Inferior parietal cortex (tissue), 1 donor: Measurements from ENCODE around the gene DAGLB.
"Not testable (repeated sequence)": the region's sequence is repeated elsewhere in the genome, so short reads cannot be mapped to it uniquely, and the experiment has no call there.

Experiments used
- DNase-seq: peaks from one replicate; pipeline ENCODE4 v3.0.0-alpha.2; 2016; ENCODE audit errors: extremely low spot score

Gene DAGLB, protein sequence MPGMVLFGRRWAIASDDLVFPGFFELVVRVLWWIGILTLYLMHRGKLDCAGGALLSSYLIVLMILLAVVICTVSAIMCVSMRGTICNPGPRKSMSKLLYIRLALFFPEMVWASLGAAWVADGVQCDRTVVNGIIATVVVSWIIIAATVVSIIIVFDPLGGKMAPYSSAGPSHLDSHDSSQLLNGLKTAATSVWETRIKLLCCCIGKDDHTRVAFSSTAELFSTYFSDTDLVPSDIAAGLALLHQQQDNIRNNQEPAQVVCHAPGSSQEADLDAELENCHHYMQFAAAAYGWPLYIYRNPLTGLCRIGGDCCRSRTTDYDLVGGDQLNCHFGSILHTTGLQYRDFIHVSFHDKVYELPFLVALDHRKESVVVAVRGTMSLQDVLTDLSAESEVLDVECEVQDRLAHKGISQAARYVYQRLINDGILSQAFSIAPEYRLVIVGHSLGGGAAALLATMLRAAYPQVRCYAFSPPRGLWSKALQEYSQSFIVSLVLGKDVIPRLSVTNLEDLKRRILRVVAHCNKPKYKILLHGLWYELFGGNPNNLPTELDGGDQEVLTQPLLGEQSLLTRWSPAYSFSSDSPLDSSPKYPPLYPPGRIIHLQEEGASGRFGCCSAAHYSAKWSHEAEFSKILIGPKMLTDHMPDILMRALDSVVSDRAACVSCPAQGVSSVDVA

DNA sequence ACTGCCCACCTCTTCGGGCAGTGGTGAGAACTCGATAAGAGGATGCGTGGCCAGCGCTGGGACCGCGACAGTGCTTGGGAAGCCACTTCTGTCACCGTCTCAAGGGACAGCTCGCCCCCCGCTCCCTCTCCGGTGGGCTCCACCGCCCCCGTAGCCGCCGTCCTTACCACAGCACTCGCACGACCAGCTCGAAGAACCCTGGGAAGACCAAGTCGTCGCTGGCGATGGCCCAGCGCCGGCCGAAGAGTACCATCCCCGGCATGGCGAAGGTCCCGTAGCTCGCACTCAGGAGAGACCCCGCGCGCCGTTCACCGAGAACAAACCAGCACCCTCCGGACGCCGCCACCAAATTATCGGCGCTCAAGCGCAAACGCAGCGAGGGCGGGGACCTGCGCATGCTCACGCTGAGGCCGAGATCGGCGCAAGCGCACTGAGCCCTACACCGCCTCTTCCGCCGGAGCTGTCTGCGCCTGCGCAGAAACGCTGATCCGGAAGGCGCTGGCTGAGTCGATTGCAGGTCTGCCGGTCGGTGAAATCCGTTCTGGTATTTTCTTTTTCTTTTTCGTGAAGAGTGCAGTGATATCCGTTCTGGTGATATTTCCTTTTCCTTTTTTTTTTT lies at the start of gene DAGLB:
DAGLB (minus strand) TSS at position 374 of the 619 bp plus-strand sequence; CDS start at position 262, 112 bp downstream.
- peak; percentile 93 for DNase-seq

DNA sequence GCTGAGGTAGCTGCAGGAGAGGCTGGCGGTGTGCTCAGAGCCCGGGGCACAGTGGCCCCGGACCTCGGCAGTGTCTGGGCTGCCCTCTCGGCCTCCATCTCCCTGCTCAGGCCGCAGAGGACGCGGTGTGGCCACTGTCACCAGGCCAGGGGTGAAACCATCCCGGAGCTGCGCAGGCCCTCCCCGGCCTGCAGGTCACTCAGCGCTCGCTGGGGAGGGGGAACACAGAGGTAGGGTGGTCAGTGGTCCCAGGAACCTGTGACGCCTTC lies 49.8 kb upstream of the DAGLB start:
- no peak for DNase-seq

DNA sequence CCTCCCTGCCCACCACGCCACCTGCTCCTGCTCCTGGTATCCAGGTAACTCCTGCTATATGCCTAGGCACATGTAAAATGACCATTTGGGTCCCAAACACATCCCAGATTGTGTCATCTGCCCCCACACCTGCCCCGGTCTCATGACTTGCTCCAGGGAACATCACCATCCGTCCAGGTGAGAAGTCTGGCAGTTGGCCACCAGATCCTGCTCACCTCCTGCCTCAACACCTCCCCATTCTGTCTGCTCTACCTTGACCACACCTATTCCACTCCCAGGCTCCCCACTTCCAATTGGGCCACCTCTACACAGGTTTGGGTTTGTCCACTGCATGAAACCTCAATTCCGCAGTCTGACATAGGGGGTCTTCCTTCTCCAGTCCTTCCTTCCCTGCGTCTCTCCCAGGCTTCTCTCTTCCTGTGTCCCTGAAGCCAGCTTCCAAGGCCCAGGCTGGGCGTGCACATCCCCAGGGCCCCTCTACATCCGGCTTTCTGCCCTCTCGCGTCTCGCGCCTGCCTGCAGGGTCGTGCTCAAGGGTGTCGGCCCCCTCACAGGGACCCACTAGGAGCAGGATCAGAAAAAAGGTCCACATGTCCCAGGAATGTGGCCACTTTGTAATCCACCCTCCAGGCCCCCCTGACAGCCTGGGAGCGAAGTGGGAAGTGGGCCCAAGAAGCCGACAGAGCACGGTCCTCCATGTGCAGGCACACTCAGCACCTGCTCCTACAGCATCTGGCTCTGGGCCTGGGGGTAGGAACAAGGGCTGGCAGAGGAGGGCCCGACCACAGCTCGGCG lies 49.3 kb upstream of the DAGLB start:
- DNase-seq: no peak

DNA sequence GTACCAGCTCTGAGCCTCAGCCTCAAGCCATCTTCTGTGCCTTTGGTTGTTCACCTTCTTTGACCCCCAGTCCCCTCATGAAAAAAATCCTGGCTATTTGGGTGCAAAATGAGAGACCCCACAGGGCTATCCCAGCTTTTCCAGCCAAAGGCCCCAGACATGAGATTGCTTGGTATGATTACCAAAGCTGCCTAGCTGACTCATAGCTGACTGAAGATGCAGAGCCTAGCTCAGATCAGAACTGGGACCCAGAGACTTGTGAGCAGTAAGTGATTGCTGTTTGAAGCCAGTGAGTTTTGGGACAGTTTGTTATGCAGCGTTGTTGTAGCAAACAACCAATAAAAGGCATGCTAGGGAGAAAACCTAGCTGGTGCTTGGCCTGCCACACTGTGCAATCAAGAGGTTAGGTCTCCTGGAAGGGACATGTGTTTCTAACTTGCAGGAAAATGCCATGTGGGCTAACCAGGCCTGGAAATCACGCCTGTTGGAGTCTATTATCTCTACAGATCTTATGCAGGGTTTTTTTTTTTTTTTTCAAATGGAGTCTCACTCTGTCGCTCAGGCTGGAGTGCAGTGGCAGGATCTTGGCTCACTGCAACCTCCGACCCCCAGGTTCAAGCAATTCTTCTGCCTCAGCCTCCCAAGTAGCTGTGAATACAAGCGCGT lies 48.0 kb upstream of the DAGLB start:
- no peak for DNase-seq

DNA sequence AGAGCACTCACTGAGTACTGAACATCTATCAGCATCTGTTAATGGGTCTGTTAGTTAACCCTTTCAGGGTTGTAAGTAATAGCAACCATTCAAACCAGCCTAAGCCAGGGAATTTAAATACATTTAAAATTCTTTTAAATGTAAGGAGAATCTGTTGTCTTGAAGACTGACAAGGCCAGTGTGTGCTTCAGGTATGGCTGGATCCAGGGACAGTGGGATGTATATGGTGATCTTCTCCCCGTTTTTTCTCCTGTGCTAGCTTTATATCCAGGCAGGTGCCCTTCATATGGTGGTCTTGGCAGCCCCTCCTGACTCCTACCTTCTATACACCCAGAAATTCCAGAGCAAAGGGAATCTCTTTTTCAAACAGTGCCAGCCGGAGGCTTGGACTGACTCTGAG lies 46.6 kb upstream of the DAGLB start:
- no peak for DNase-seq

DNA sequence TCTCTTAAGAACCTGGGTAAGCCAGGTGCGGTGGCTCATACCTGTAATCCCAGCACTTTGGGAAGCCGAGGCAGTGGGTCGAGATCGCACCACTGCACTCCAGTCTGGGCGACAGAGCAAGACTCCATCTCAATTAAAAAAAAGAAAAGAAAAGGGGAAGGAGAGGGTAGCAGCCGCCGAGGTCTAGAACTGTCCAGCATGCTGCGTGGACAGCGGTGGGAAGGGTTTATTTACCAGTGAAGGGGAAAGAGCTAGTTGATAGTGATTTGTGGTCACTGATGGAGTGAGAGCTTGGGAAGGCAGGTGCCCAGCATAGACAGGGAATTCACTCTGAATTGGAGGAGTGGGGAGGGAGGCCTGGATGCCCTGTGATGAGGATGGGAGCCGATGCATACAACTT lies 43.4 kb upstream of the DAGLB start:
- no peak for DNase-seq

DNA sequence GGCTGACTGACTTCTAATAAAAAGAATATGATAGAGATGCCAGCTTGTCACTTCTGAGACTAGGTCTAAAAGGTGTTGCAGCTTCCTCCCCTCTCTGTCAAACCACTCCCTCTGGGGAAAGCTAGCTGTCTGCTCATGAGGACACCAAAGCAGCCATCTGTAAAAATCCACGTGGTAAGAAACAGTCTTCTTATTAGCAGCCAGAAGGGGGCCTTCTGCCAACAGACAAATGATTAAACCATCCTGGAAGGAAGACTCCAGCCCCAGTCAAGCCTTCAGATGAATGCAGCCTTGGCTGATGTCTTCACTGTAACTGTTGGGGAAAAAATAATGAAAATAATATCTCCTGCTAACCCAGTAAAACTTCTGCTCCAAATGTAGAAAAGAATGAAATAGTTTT lies 41.9 kb upstream of the DAGLB start:
- no peak for DNase-seq

DNA sequence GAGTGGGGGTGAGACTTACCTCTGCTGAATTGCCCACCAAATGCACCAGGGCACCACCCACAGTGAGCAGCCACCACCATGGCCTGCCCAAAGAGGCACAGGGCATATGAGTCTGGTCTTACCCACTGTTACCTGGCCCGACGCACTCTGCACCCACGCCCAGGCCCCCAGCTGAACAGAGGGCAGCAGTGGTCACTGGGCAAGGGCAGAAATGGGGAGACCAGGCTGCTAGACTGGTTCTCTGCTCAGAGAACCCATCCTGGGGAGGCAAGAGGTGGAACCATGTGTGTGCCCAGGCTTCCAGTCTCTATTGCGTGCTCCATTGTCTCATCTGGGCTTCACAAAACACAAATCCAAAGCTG lies 39.4 kb upstream of the DAGLB start:
- DNase-seq: no peak

DNA sequence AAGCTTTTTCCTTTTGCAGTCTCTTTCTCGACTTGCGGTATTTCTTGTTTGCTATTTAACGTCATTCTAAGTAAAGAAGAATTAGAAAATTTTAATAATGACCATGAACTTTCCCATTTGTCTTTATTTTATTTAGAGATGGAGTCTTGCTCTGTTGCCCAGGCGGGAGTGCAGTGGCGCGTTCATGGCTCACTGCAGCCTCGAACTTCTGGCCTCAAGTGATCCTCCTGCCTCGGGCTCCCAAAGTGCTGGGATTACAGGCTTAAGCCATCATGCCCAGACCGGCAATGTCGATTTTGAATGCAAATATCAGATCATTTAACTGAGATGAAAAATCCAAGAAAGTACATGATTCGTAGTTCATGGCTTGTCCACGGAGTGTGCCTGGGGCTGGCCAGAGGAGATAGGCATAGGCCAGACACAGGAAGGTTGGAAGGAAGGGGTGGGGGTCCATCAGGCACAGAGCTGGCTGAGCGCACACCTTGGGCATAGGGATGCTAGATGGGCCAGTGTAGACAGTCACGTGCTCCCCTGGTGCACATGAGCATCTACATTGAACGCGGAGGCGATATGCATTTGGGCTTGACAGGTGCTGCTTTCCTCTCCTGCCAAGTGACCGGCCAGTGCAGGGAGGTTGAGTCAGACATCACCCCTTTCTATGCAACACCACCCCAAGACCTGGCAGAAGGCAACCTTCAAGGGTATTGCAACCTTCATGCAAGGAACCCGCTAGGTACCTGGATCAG lies 38.9 kb upstream of the DAGLB start:
- no peak for DNase-seq

DNA sequence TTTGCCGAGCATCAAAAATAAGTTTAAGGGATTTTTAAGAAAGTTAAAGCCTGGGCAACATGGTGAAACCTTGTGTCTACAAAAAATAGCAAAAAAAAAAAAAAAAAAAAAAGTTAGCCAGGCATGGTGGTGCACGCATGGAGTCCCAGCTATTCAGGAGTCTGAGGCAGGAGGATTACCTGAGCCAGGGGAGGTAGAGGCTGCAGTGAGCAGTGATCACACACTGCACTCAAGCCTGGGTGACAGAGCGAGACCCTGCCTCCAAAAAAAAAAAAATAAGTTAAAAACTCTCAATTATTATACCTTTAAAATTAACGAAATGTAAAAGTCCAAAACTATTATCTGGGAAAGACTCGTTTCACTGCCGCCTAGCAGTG lies 35.0 kb upstream of the DAGLB start:
- no peak for DNase-seq

DNA sequence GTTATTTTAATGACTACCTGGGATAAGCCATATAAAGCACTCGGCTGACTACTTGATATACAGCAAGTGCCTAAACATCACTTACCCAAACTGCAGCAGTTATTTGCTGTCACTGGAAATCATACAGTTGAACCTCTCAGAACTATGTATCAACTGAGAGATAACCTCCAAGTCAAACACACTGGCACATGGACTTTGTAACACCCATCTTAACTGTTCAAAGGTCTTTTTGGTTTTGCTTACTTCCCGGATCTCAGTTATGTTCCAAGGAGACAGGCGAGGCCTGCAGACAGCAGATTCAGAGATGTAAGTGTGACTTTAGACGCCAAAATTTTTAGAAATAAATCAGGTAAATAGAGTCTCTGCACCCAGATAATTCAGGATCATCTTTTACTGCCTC lies 34.6 kb upstream of the DAGLB start:
- DNase-seq: no peak

DNA sequence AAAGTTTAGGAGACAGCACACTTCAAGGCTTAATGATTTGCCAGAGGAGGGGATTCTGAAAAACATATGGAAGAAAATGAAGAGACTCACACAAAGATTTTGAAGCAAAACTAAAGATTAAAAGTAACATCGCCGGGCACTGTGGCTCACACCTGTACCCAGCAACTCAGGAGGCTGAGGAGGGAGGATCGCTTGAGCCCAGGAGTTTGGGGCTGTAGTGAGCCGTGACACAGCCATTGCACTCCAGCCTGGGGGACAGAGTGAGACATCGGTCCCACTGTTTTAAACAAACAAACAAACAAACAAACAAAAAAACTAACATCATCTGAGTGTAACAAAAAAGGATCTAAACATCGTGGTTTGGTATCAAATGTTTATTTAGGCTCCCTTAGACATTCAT lies 33.7 kb upstream of the DAGLB start:
- no peak for DNase-seq

DNA sequence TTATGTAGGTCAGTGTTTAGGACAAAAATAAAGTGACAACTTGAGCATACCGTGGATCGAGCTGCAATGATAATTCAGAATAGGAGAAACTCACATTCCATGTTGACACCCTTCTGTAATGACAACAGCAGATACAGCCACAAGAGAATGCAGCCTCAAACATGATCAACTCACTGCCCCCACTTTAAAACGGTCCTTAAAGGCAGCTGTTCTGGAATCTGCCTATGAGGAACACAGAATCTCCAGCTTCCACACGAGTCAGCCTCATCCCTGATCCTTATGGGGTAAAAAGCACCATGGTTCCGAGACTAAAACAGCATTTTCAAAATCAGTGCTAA lies 32.5 kb upstream of the DAGLB start:
- no peak for DNase-seq

DNA sequence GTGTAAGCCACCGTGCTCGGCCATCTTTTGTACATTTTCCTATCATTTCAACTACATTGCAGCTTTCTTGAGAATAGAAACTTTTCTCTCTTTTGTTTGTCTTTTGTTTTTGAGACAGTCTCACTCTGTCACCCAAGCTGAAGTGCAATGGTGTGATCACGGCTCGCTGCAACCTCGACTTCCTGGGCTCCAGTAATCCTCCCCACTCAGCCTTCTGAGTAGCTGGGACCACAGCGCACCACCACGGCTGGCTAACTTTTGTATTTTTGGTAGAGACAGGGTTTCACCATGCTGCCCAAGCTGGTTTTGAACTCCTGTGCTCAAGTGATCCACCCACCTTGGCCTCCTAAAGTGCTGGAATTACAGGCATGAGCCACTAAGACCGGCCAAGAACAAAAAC lies 31.3 kb upstream of the DAGLB start:
- no peak for DNase-seq

DNA sequence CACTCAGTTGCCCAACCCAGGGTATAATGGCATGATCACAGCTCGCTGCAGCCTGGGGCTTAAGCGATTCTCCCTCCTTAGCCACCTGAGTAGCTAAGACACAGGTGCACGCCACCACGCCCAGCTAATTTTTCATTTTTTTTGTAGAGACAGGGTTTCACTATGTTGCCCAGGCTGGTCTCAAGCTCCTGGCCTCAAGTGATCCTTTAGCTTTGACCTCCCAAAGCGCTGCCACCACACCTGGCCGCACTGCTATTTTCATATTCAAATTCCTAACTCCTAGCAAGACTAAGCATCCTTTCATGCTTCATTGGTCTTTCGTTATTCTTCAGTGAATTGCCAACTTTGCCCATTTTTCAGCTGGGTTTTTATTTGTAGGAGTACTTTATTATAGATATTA lies 30.4 kb upstream of the DAGLB start:
- no peak for DNase-seq

DNA sequence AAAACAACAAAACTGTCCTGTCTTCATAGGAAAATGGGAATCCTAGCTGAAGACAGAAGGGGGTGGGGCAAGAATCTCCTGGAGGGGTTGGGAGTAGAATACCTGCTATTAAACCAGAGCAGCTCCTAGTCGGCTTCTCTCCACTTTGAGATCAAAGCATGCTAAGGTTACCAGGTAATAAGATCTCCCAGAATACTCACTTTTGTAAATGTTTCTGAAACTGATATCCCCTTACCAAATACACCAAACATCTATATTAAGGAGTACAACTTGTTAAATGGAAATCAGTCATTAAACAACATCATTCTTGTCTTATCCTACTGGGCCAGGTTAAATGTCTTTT lies 29.5 kb upstream of the DAGLB start:
- DNase-seq: no peak

DNA sequence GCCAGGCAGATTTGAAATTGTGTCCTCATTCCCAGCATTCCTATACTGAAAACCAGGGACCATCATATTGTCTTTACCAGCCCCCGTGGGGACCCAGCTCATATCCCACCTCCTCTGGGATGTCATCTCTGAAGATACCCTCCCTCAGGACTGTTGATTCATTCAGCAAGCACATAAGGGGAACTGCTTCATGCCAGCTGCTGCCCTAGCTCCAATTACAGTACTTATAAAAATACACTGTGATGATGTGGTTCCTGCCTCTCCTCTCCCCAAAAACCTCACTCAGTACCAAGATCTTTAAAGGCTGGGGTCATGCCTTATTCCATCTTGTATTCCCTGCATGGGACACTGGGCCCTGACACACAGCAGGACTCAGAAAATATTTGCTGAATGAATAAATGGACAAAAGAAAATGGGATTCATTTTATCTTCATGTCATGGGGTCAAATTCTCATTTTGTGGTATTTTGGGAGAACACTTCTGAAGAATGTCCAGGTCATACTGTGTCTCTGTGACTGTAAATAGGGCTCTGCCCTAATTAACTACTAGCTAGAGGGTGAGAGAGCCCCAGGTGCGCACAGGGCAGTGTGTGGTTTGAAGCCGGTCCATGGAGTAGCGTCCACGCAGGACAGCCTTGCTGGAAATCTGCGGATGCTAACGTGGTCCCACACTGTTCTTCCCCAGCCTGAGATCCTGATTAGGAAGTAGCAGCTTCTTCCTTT lies 29.0 kb upstream of the DAGLB start:
- DNase-seq: no peak

DNA sequence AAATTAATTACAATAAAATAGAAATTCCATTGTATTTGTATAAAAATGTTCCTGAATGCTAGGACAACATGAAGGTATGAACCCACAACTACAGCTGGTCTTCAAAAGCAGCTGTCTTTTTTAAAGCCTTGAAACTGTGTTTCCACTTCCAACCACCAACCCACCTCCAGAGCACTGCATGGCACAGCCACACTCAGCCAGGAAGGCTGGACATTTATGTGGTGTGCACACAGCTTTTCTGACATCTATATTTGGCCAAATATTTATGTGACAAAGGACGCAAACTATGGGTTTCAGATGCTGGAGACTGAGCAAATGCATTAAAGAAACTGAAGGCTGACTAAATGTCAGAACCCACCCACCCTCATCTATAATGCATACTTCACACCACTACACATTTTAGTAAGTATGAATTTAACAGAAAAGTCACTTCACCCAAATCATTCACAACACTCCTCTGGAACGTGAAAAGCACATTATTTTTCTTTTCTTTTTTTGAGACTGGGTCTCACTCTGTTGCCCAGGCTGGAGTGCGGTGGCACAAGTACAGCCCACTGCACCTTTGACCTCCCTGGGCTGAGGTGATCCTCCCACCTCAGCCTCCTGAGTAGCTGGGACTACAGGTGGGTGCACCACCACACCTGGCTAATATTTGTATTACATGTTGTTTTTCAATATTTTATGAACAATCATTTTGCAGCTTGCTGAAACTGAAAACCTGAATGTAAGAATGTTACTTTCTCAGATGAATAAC lies 27.9 kb upstream of the DAGLB start:
- no peak for DNase-seq

DNA sequence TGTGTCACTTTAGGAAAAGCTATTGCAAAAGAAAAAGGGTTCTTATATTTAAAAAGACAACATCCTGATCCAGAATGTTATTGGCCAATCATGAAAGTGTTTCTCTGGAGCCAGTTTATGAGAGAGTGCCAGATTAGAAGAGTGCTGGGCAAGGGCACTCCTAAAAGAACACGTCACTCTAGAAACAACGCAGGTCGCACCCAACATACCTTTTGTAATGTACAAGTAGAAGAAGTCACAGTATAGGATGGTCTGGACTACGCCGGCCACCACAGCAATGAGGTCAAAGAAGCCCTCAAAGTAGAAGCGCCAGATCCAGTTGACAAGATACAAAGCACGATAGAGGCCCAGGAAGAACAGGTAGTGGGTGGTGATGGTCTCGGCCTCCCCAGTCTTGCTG lies 18.1 kb upstream of the DAGLB start:
- DNase-seq: no peak

DNA sequence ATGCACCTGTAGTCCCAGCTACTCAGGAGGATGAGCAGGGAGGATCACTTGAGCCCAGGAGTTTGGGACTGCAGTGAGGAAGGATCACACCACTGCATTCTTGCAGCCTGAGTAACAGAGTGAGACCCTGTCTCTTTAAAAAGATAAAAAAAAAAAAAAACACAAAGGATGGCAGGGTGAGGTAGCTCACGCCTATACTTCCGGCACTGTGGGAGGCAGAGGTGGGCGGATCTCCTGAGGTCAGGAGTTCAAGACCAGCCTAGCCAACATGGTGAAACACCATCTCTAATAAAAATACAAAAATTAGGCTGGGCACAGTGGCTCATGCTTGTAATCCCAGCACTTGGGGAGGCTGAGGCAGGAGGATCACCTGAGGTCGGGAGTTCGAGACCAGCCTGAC lies 15.9 kb upstream of the DAGLB start:
- DNase-seq: not testable (repeated sequence)
